GM19467 (cell line): ENCODE measurements around the gene SUSD1.
A peak's percentile ranks its signal among the peaks of the same experiment; 100 is the strongest.

Experiments
- ATAC-seq: cut with Tn5 transposase; IDR thresholded peaks from one replicate; pipeline ENCODE4 v1.9.1; 2021; ENCODE audit warnings: mild to moderate bottlenecking, moderate library complexity; ENCODE audit not compliant: unreplicated experiment

Gene SUSD1

DNA sequence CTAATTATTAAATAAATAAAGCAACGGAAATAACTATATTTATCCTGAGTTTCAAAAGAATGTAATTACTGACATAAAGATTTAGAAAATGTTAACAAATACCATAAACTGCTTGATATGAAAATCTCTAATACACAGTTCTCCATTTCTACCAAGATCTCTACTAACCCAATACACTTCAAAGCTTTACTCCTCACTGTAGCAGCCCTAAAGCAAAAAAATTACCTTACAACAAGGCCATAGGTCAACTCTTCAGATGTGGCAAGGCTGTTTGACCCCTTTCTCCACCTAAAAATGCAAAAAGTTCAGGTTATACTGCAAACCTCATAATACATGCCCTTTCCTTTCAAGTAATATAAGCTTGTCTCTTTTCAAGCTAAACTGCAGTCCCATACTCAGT is 181.8 kb downstream of the SUSD1 start:
- no peak for ATAC-seq

DNA sequence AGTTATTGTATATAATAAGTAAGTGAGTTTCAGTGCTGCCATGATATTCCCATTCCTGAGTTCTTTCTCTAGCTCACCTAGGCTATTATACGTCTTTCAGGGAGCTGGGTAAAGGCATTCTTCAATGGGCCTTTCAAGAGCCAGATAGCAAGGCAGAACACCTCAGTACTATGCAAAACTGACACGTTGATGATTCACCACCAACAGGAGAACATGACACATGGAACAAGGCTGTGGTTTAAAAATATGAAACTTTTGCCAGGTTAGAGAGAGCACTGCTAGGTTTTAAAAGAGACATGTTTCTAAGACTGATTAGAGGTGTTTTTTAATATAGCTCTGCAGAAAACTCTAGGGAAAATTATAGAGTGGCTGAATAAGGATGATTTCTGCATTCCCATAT is 182.6 kb downstream of the SUSD1 start:
- ATAC-seq: peak; percentile 85

- no peak for ATAC-seq
Observed at GRCh38 chr9:111991179-111991578, 183.9 kb downstream of the SUSD1 start.
